Liver (tissue), 9 donors: ENCODE measurements around the gene PSMA1. TPM values are rescaled to one million over a fixed set of nuclear protein-coding genes. Genes with fewer than 3 reads are reported as not detected.

Experiments used
- DNase-seq: peaks from one replicate; pipeline ENCODE4 v3.0.0-alpha.2; 2017; ENCODE audit warnings: low spot score
- H3K27ac ChIP-seq, 2 donors: one replicate each; pipeline ENCODE4 v1.7.0; 2013; ENCODE audit warnings: inconsistent platforms in 2 of 2, low read length in 2 of 2, control low read depth in 1 of 2, low read depth in 1 of 2, mild to moderate bottlenecking in 1 of 2
- H3K27me3 ChIP-seq, 4 donors: one replicate each; pipeline versions ENCODE4 v1.6.1 to v1.7.0; 2013; ENCODE audit warnings: low read length in 3 of 4, inconsistent platforms in 1 of 4, mild to moderate bottlenecking in 1 of 4, moderate library complexity in 1 of 4; ENCODE audit not compliant: control insufficient read depth in 4 of 4, insufficient read depth in 4 of 4
- H3K36me3 ChIP-seq, 4 donors: one replicate each; pipeline versions ENCODE4 v1.6.1 to v1.7.0; 2013; ENCODE audit warnings: low read length in 3 of 4, mild to moderate bottlenecking in 3 of 4, low read depth in 1 of 4, moderate library complexity in 1 of 4; ENCODE audit not compliant: control insufficient read depth in 4 of 4, insufficient read depth in 3 of 4
- H3K4me1 ChIP-seq, 4 donors: one replicate each; pipeline versions ENCODE4 v1.6.1 to v1.7.0; 2013; ENCODE audit warnings: low read length in 3 of 4, mild to moderate bottlenecking in 3 of 4, moderate library complexity in 1 of 4; ENCODE audit not compliant: control insufficient read depth in 4 of 4, insufficient read depth in 4 of 4
- H3K4me3 ChIP-seq, 3 donors: one replicate each; pipeline versions ENCODE4 v1.6.1 to v1.7.0; 2013; ENCODE audit warnings: low read length in 3 of 3, control low read depth in 1 of 3, low read depth in 1 of 3, mild to moderate bottlenecking in 1 of 3
- H3K9ac ChIP-seq, 2 donors: one replicate each; pipeline ENCODE4 v1.7.0; 2013; ENCODE audit warnings: low read length in 2 of 2, mild to moderate bottlenecking in 2 of 2, moderate library complexity in 2 of 2, control low read depth in 1 of 2, low read depth in 1 of 2
- H3K9me3 ChIP-seq, 4 donors: one replicate each; pipeline versions ENCODE4 v1.6.1 to v1.7.0; 2013; ENCODE audit warnings: low read length in 3 of 4; ENCODE audit not compliant: control insufficient read depth in 4 of 4
- EGR1 ChIP-seq, 2 donors: IDR thresholded peaks; 2 replicates each; pipeline ENCODE4 v1.6.1; 2016 to 2018; ENCODE audit warnings: antibody characterized with exemption in 2 of 2, low read depth in 2 of 2
- FOXA1 ChIP-seq: IDR thresholded peaks from 2 replicates; pipeline ENCODE4 v1.6.1; 2016; ENCODE audit warnings: antibody characterized with exemption
- FOXA2 ChIP-seq: IDR thresholded peaks from 2 replicates; pipeline ENCODE4 v1.6.1; 2016; ENCODE audit warnings: antibody characterized with exemption
- GABPA ChIP-seq, 2 donors: IDR thresholded peaks in 1 of 2; conservative IDR thresholded peaks in 1 of 2; 2 replicates each; pipeline ENCODE4 v1.6.1; 2016; ENCODE audit warnings: antibody characterized with exemption in 2 of 2, mild to moderate bottlenecking in 1 of 2, moderate library complexity in 1 of 2
- HNF4A ChIP-seq, 2 donors: conservative IDR thresholded peaks; 2 replicates each; pipeline ENCODE4 v1.6.1; 2016; ENCODE audit warnings: antibody characterized with exemption in 2 of 2, mild to moderate bottlenecking in 2 of 2
- HNF4G ChIP-seq: IDR thresholded peaks from 2 replicates; pipeline ENCODE4 v1.6.1; 2016; ENCODE audit warnings: antibody characterized with exemption
- JUND ChIP-seq, 2 donors: IDR thresholded peaks; 2 replicates each; pipeline ENCODE4 v1.6.1; 2016; ENCODE audit warnings: antibody characterized with exemption in 2 of 2
- NR2F2 ChIP-seq: IDR thresholded peaks from 2 replicates; pipeline ENCODE4 v1.6.1; 2016; ENCODE audit warnings: antibody characterized with exemption
- RAD21 ChIP-seq, 2 donors: IDR thresholded peaks; 2 replicates each; pipeline ENCODE4 v1.6.1; 2016; ENCODE audit warnings: antibody characterized with exemption in 2 of 2, mild to moderate bottlenecking in 2 of 2
- RXRA ChIP-seq, 2 donors: IDR thresholded peaks; 2 replicates each; pipeline ENCODE4 v1.6.1; 2017 to 2018; ENCODE audit warnings: antibody characterized with exemption in 2 of 2, mild to moderate bottlenecking in 1 of 2
- TAF1 ChIP-seq: conservative IDR thresholded peaks from 2 replicates; pipeline ENCODE4 v1.6.1; 2016; ENCODE audit warnings: antibody characterized with exemption, mild to moderate bottlenecking
- YY1 ChIP-seq: IDR thresholded peaks from 2 replicates; pipeline ENCODE4 v1.6.1; 2016; ENCODE audit warnings: antibody characterized with exemption, mild to moderate bottlenecking
- WGBS: extraction: QIAGEN DNeasy Blood & Tissue Kit; methylation state at CpG from one replicate; pipeline ENCODE4 v1.1.7; 2013; 5-methylcytosine and 5-hydroxymethylcytosine counted together
- polyA plus RNA-seq, 2 donors: library from polyadenylated mRNA; stranded (reverse) in 1 of 2; unstranded in 1 of 2; fragments of 200-250 nt in 1 of 2; fragments of >200 nt in 1 of 2; fragmentation: Nextera tagmentation in 1 of 2; extraction: Ambion mirVana in 1 of 2; gene quantifications; one replicate each; pipeline versions ENCODE4 v1.2.1 to v1.2.3, GENCODE V29; 2013 to 2015
- total RNA-seq, 2 donors: library from RNA; depleted of rRNA; stranded (reverse); fragments of >200 nt; gene quantifications; one replicate each; pipeline ENCODE4 v1.2.3, GENCODE V29; 2014
- TF ChIP-seq, protein P1 (sequence below): IDR thresholded peaks from 2 replicates; pipeline ENCODE4 v1.6.1; 2016; ENCODE audit warnings: antibody characterized with exemption
- TF ChIP-seq, protein P2 (sequence below): IDR thresholded peaks from 2 replicates; pipeline ENCODE4 v1.6.1; 2016; ENCODE audit warnings: antibody characterized with exemption
- TF ChIP-seq, protein P3 (sequence below): IDR thresholded peaks from 2 replicates; pipeline ENCODE4 v1.6.1; 2016; ENCODE audit warnings: antibody characterized with exemption, mild to moderate bottlenecking
- TF ChIP-seq, protein P4 (sequence below): fragments of 150-350 bp; IDR thresholded peaks from 2 replicates; pipeline ENCODE4 v1.5.1; 2017; ENCODE audit warnings: improper control_type of control experiment, low read depth, low read length; ENCODE audit not compliant: missing input control
- donor health status: healthy.
- donor health status: healthy.
- donor health status: healthy.
- donor health status: healthy.
- donor health status: healthy.

PSMA1 gene
- total and polyA plus RNA-seq, 4 donors: 76.5 to 191 (median 84.7) TPM

DNA sequence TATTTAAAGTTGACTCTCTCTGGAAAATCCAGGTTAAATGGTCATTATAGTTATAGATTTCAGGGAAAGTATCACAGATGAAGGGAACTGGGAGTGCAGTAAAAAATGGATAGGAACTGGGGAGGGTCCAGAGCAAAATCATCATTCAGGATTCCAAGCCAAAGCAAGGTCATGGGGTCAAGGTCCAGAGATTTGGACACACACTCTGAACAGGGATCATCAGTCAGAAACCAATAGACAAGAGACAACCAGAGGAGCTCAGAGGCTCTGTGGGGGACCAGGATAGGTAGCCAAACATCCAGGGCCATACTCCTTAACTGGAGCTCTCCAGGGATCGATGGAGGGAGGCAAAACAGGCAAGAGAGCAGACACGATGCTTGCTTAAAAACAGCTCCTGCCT, 27.3 kb upstream of the PSMA1 start (continued):
- TF ChIP-seq, protein P1, sequence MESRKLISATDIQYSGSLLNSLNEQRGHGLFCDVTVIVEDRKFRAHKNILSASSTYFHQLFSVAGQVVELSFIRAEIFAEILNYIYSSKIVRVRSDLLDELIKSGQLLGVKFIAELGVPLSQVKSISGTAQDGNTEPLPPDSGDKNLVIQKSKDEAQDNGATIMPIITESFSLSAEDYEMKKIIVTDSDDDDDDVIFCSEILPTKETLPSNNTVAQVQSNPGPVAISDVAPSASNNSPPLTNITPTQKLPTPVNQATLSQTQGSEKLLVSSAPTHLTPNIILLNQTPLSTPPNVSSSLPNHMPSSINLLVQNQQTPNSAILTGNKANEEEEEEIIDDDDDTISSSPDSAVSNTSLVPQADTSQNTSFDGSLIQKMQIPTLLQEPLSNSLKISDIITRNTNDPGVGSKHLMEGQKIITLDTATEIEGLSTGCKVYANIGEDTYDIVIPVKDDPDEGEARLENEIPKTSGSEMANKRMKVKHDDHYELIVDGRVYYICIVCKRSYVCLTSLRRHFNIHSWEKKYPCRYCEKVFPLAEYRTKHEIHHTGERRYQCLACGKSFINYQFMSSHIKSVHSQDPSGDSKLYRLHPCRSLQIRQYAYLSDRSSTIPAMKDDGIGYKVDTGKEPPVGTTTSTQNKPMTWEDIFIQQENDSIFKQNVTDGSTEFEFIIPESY: no peak
- TF ChIP-seq TAF1 (no peak), HNF4G (peak; percentile 50), GABPA (IDR thresholded peaks at IDR 0.05 in 1 of 2, conservative IDR thresholded peaks at IDR 0.05 in 1 of 2) (no peak)

DNA sequence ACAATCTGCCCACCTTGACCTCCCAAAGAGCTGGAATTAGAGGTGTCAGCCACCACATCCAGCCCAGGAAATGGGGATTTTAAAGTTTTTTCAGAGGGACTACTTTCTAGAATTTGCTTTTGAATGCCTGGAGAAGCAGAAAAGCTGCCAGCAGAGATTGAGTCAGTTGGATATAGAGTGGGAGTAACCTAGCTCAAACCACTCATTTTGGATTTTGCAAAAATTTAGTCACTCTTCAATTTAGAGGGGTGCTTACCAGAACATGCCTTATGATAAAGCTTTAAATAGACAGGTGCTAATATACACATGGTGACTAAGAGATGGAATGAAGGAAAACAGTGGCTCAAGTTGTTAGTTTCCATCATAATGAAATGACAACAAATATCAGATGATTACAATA, 26.5 kb upstream of the PSMA1 start:
- Histone ChIP-seq H3K27me3 (no peaks in the 10 kb centered on the region), H3K27ac (no peak overlapping the region), H3K9me3 (no peaks in the 10 kb centered on the region), H3K4me3 (no peak overlapping the region), H3K36me3 (no peaks in the 10 kb centered on the region), H3K9ac (no peak overlapping the region), H3K4me1 (peaks cover 8 to 29% (median 13%) of the 10 kb centered on the region in 4 donors)
- no peak for DNase-seq
- no peak for TF ChIP-seq HNF4G
- TF ChIP-seq YY1: no peak
- TF ChIP-seq TAF1: no peak
- no peak for TF ChIP-seq EGR1 (IDR thresholded peaks at IDR 0.05; ENCODE audit: low read depth in 2 of 2)
- TF ChIP-seq FOXA1: no peak
- no peak for TF ChIP-seq RAD21 (IDR thresholded peaks at IDR 0.05)
- TF ChIP-seq, protein P2, sequence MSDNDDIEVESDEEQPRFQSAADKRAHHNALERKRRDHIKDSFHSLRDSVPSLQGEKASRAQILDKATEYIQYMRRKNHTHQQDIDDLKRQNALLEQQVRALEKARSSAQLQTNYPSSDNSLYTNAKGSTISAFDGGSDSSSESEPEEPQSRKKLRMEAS: no peak
- TF ChIP-seq, protein P3, sequence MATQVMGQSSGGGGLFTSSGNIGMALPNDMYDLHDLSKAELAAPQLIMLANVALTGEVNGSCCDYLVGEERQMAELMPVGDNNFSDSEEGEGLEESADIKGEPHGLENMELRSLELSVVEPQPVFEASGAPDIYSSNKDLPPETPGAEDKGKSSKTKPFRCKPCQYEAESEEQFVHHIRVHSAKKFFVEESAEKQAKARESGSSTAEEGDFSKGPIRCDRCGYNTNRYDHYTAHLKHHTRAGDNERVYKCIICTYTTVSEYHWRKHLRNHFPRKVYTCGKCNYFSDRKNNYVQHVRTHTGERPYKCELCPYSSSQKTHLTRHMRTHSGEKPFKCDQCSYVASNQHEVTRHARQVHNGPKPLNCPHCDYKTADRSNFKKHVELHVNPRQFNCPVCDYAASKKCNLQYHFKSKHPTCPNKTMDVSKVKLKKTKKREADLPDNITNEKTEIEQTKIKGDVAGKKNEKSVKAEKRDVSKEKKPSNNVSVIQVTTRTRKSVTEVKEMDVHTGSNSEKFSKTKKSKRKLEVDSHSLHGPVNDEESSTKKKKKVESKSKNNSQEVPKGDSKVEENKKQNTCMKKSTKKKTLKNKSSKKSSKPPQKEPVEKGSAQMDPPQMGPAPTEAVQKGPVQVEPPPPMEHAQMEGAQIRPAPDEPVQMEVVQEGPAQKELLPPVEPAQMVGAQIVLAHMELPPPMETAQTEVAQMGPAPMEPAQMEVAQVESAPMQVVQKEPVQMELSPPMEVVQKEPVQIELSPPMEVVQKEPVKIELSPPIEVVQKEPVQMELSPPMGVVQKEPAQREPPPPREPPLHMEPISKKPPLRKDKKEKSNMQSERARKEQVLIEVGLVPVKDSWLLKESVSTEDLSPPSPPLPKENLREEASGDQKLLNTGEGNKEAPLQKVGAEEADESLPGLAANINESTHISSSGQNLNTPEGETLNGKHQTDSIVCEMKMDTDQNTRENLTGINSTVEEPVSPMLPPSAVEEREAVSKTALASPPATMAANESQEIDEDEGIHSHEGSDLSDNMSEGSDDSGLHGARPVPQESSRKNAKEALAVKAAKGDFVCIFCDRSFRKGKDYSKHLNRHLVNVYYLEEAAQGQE: no peak

DNA sequence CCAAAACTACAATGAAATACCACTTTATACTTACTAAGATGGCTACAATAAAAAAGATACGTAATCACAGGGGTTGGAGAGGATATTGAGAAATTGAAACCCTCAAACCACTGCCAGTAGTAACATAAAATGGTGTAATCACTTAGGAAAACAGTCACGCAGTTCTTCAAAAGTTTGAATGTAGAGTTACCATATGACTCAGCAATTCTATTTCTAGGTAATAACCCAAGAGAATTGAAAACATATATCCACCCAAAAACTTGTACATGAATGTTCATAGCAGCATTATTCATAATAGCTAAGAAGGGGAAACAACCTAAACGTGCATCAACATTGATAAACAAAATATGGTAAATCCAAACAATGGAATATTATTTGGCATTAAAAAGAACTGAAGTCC, 24.4 kb upstream of the PSMA1 start:
- H3K9ac ChIP-seq: no peak overlapping the region
- H3K27ac ChIP-seq: peak overlapping the region in 1 of 2 donors; percentile 28
- peaks cover 8 to 42% (median 25%) of the 10 kb centered on the region in 4 donors for H3K4me1 ChIP-seq
- no peak overlapping the region for H3K4me3 ChIP-seq
- DNase-seq: no peak
- H3K27me3 ChIP-seq: no peaks in the 10 kb centered on the region
- 46% methylated on average over 3 of the region's 3 CpGs for WGBS
- no peak for TF ChIP-seq JUND (IDR thresholded peaks at IDR 0.05)
- TF ChIP-seq HNF4G: no peak
- peak; percentile 24 to 30 for TF ChIP-seq RAD21 (IDR thresholded peaks at IDR 0.05)
- TF ChIP-seq YY1: peak; percentile 87
- peak in 1 of 2 donors; percentile 58 for TF ChIP-seq RXRA (IDR thresholded peaks at IDR 0.05)
- peak in 1 of 2 donors; percentile 49 for TF ChIP-seq GABPA (IDR thresholded peaks at IDR 0.05 in 1 of 2, conservative IDR thresholded peaks at IDR 0.05 in 1 of 2)
- TF ChIP-seq, protein P4, sequence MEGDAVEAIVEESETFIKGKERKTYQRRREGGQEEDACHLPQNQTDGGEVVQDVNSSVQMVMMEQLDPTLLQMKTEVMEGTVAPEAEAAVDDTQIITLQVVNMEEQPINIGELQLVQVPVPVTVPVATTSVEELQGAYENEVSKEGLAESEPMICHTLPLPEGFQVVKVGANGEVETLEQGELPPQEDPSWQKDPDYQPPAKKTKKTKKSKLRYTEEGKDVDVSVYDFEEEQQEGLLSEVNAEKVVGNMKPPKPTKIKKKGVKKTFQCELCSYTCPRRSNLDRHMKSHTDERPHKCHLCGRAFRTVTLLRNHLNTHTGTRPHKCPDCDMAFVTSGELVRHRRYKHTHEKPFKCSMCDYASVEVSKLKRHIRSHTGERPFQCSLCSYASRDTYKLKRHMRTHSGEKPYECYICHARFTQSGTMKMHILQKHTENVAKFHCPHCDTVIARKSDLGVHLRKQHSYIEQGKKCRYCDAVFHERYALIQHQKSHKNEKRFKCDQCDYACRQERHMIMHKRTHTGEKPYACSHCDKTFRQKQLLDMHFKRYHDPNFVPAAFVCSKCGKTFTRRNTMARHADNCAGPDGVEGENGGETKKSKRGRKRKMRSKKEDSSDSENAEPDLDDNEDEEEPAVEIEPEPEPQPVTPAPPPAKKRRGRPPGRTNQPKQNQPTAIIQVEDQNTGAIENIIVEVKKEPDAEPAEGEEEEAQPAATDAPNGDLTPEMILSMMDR: no peak
- peak in 1 of 2 donors; percentile 39 for TF ChIP-seq HNF4A (conservative IDR thresholded peaks at IDR 0.05)
- no peak for TF ChIP-seq FOXA1
- TF ChIP-seq NR2F2: no peak
- peak; percentile 6 for TF ChIP-seq FOXA2
- TF ChIP-seq, protein P2: no peak
- H3K36me3 ChIP-seq: no peaks in the 10 kb centered on the region
- no peaks in the 10 kb centered on the region for H3K9me3 ChIP-seq
